OCI-LY7 (cell line): Measurements from ENCODE around the gene BCAR3.

ENCODE experiments used
- CTCF ChIP-seq: fragments of 200-600 bp; sonication (generic); conservative IDR thresholded peaks from 2 replicates; pipeline ENCODE4 v1.5.1; 2014; ENCODE audit warnings: mild to moderate bottlenecking, antibody characterized with exemption, low read length, moderate library complexity, mixed read lengths
- EZH2phosphoT487 ChIP-seq: fragments of 200-600 bp; sonication (generic); IDR thresholded peaks from 2 replicates; pipeline ENCODE4 v1.6.1; 2018; ENCODE audit warnings: low read depth, borderline replicate concordance, mild to moderate bottlenecking, mixed run types, antibody characterized with exemption, low read length, moderate library complexity, mixed read lengths

GRCh38 chr1:93673163-93673829, 8.3 kb downstream of the BCAR3 start:
- TF ChIP-seq CTCF: no peak
- no peak for TF ChIP-seq EZH2phosphoT487
